ENCODE data around the gene RABGAP1L.

GRCh38 chr1:174828264-174828663, 668.9 kb downstream of the RABGAP1L start:
- TF ChIP-seq EZH2phosphoT487 (IDR thresholded peaks at IDR 0.05; ENCODE audit: low read depth) (no peak), CTCF (IDR thresholded peaks at IDR 0.05; ENCODE audit: low read depth, low read length) (no peak)
